T-helper 22 cell (primary cell): ENCODE results near the gene NDUFA11.
"Not testable (repeated sequence)": the region's sequence is repeated elsewhere in the genome, so short reads cannot be mapped to it uniquely, and the experiment has no call there.

Source experiments
- DNase-seq: peaks from one replicate; pipeline ENCODE4 v3.0.0-alpha.2; 2020; ENCODE audit warnings: low read depth

NDUFA11 gene

GRCh38 chr19:5890099-5890498, 13.5 kb downstream of the NDUFA11 start:
- DNase-seq, result no peak

- no peak for DNase-seq
Observed at GRCh38 chr19:5889288-5889971, 14.2 kb downstream of the NDUFA11 start.

- not testable (repeated sequence) for DNase-seq
Observed at GRCh38 chr19:5884065-5884811, 19.4 kb downstream of the NDUFA11 start.

GRCh38 chr19:5883157-5883873, 20.3 kb downstream of the NDUFA11 start:
- DNase-seq, result not testable (repeated sequence)

- no peak for DNase-seq
Observed at GRCh38 chr19:5882421-5882968, 21.1 kb downstream of the NDUFA11 start.

- DNase-seq, result no peak
Observed at GRCh38 chr19:5881543-5882299, 21.9 kb downstream of the NDUFA11 start.

- DNase-seq, result no peak
Observed at GRCh38 chr19:5880604-5881078, 22.9 kb downstream of the NDUFA11 start.

- no peak for DNase-seq
Observed at GRCh38 chr19:5880196-5880595, 23.4 kb downstream of the NDUFA11 start.

GRCh38 chr19:5877882-5878281, 25.7 kb downstream of the NDUFA11 start:
- no peak for DNase-seq

- DNase-seq, result no peak
Observed at GRCh38 chr19:5877427-5877826, 26.2 kb downstream of the NDUFA11 start.

- DNase-seq, result not testable (repeated sequence)
Observed at GRCh38 chr19:5874496-5874895, 29.1 kb downstream of the NDUFA11 start.

GRCh38 chr19:5873617-5874199, 29.9 kb downstream of the NDUFA11 start:
- DNase-seq, result no peak

GRCh38 chr19:5870986-5871394, 32.6 kb downstream of the NDUFA11 start:
- no peak for DNase-seq

- DNase-seq, result no peak
Observed at GRCh38 chr19:5867201-5868136, 36.1 kb downstream of the NDUFA11 start.

GRCh38 chr19:5865772-5866171, 37.8 kb downstream of the NDUFA11 start:
- DNase-seq, result no peak

- no peak for DNase-seq
Observed at GRCh38 chr19:5864725-5865486, 38.7 kb downstream of the NDUFA11 start.

- DNase-seq, result no peak
Observed at GRCh38 chr19:5864013-5864720, 39.4 kb downstream of the NDUFA11 start.

- DNase-seq, result no peak
Observed at GRCh38 chr19:5863030-5863665, 40.4 kb downstream of the NDUFA11 start.
